Measurements from ENCODE around the gene STAU1. TPM values are rescaled to one million over a fixed set of nuclear protein-coding genes. Genes with fewer than 3 reads are reported as not detected.

The STAU1 gene
- polyA plus RNA-seq, 1 donor (not counting 4 experiments of a cell fraction or from before 2014, with no cell fraction given), result 55.3 TPM

- Histone ChIP-seq H2AFZ (ENCODE audit: control insufficient read depth, low read length) (no peak overlapping the region), H3K9ac (ENCODE audit: control insufficient read depth, extremely low read depth, insufficient read depth, low read length) (no peak overlapping the region), H3K9me1 (ENCODE audit: control insufficient read depth, extremely low read depth, insufficient read depth, low read length) (no peaks in the 10 kb centered on the region), H3K27ac (ENCODE audit: control insufficient read depth, insufficient read depth, low read length) (no peak overlapping the region), H3K9me3 (ENCODE audit: control insufficient read depth, low read depth, low read length) (no peaks in the 10 kb centered on the region), H3K36me3 (ENCODE audit: control insufficient read depth in 2 of 2, extremely low read depth in 1 of 2, insufficient read depth in 2 of 2, low read length in 2 of 2) (peaks cover 38 to 46% of the 10 kb centered on the region in 2 experiments), H3K79me2 (ENCODE audit: control insufficient read depth, insufficient read depth, low read length) (no peaks in the 10 kb centered on the region), H3K27me3 (ENCODE audit: control insufficient read depth, extremely low read depth, insufficient read depth, low read length) (no peaks in the 10 kb centered on the region), H3K4me2 (ENCODE audit: control insufficient read depth, extremely low read depth, insufficient read depth, low read depth, low read length) (no peak overlapping the region), H3K4me3 (ENCODE audit: control insufficient read depth in 2 of 3, extremely low read depth in 1 of 3, insufficient read depth in 2 of 3, low read depth in 1 of 3, low read length in 3 of 3) (no peak overlapping the region), H4K20me1 (ENCODE audit: control insufficient read depth, extremely low read depth, insufficient read depth, low read length) (no peaks in the 10 kb centered on the region), H3K4me1 (ENCODE audit: control insufficient read depth, extremely low read depth, insufficient read depth, low read length) (peaks cover 2% of the 10 kb centered on the region)
- dilution Hi-C loops (cut with MboI; ENCODE audit: extremely low pct_ligation_motif_present, low sequenced_read_pairs), result no loop called here
- no peak for FAIRE-seq
- no peak for DNase-seq (ENCODE audit: low read depth, low spot score)
- TF ChIP-seq EZH2 (IDR thresholded peaks at IDR 0.05; ENCODE audit: low read length), result no peak
- TF ChIP-seq CTCF (optimal IDR thresholded peaks at IDR 0.05 in 1 of 3, IDR thresholded peaks at IDR 0.05 in 1 of 3, conservative IDR thresholded peaks at IDR 0.05 in 1 of 3; ENCODE audit: extremely low read depth in 1 of 3, insufficient read depth in 2 of 3, low read length in 3 of 3), result no peak
Measured at GRCh38 chr20:49233226-49233625, 45.1 kb upstream of the STAU1 start.

GRCh38 chr20:49231471-49231870 is 43.3 kb upstream of the STAU1 start:
- no peak overlapping the region for H3K4me2 ChIP-seq (ENCODE audit: control insufficient read depth, extremely low read depth, insufficient read depth, low read depth, low read length)
- no peaks in the 10 kb centered on the region for H3K9me3 ChIP-seq (ENCODE audit: control insufficient read depth, low read depth, low read length)
- H3K9ac ChIP-seq (ENCODE audit: control insufficient read depth, extremely low read depth, insufficient read depth, low read length), result no peak overlapping the region
- H3K4me1 ChIP-seq (ENCODE audit: control insufficient read depth, extremely low read depth, insufficient read depth, low read length), result peaks cover 2% of the 10 kb centered on the region
- FAIRE-seq (no peak), DNase-seq (ENCODE audit: low read depth, low spot score) (no peak)
- no peaks in the 10 kb centered on the region for H3K79me2 ChIP-seq (ENCODE audit: control insufficient read depth, insufficient read depth, low read length)
- H3K27ac ChIP-seq (ENCODE audit: control insufficient read depth, insufficient read depth, low read length), result no peak overlapping the region
- H2AFZ ChIP-seq (ENCODE audit: control insufficient read depth, low read length), result no peak overlapping the region
- no peaks in the 10 kb centered on the region for H3K9me1 ChIP-seq (ENCODE audit: control insufficient read depth, extremely low read depth, insufficient read depth, low read length)
- H3K27me3 ChIP-seq (ENCODE audit: control insufficient read depth, extremely low read depth, insufficient read depth, low read length), result no peaks in the 10 kb centered on the region
- no peak for TF ChIP-seq EZH2 (IDR thresholded peaks at IDR 0.05; ENCODE audit: low read length)
- TF ChIP-seq CTCF (optimal IDR thresholded peaks at IDR 0.05 in 1 of 3, IDR thresholded peaks at IDR 0.05 in 1 of 3, conservative IDR thresholded peaks at IDR 0.05 in 1 of 3; ENCODE audit: extremely low read depth in 1 of 3, insufficient read depth in 2 of 3, low read length in 3 of 3), result no peak
- dilution Hi-C loops (cut with MboI; ENCODE audit: extremely low pct_ligation_motif_present, low sequenced_read_pairs), result no loop called here
- H3K4me3 ChIP-seq (ENCODE audit: control insufficient read depth in 2 of 3, extremely low read depth in 1 of 3, insufficient read depth in 2 of 3, low read depth in 1 of 3, low read length in 3 of 3), result no peak overlapping the region
- H4K20me1 ChIP-seq (ENCODE audit: control insufficient read depth, extremely low read depth, insufficient read depth, low read length), result no peaks in the 10 kb centered on the region
- H3K36me3 ChIP-seq (ENCODE audit: control insufficient read depth in 2 of 2, extremely low read depth in 1 of 2, insufficient read depth in 2 of 2, low read length in 2 of 2), result peaks cover 36 to 45% of the 10 kb centered on the region in 2 experiments
